Sciatic nerve (tissue), 2 donors: Measurements from ENCODE around the gene CAMK4. TPM values are rescaled to one million over a fixed set of nuclear protein-coding genes. Genes with fewer than 3 reads are reported as not detected.
A peak's percentile ranks its signal among the peaks of the same experiment; 100 is the strongest.

ENCODE experiments used
- ATAC-seq: fragments of 200-7000 bp; cut with Tn5 transposase; one replicate; pipeline ENCODE4 v1.9.1; 2020; ENCODE audit warnings: mild to moderate bottlenecking, moderate library complexity
- DNase-seq: peaks from one replicate; pipeline ENCODE4 v3.0.0-alpha.2; 2020; ENCODE audit warnings: low spot score
- intact Hi-C: fragments of 100-400 bp; cut with DNase I; formaldehyde crosslinking; loops from one replicate; pipeline ENCODE4 v1.14.2; 2022
- total RNA-seq: library from RNA; stranded (reverse); fragmentation: NEBNext Ultra II Directional; extraction: Animal tissue kit (Norgen Biotek cat#: 25700); gene quantifications from one replicate; pipeline ENCODE4 v1.2.1, GENCODE V29; 2021
- donor health status: DM: no; HTN: no; CAD: no.
- donor health status: DM: no; HTN: no; CAD: no.

CAMK4 gene
- total RNA-seq, 1 donor from 2014 or later, result 2.2 TPM

- ATAC-seq (no peak), DNase-seq (no peak)
- intact Hi-C loops, result no loop called here
Observed at GRCh38 chr5:111227801-111228200, 3.6 kb downstream of the CAMK4 start.

- DNase-seq, result no peak
- intact Hi-C loops, result no loop called here
- no peak for ATAC-seq
Observed at GRCh38 chr5:111228520-111229220, 4.5 kb downstream of the CAMK4 start.

GRCh38 chr5:111229221-111229835 lies 5.1 kb downstream of the CAMK4 start:
- no peak for ATAC-seq
- intact Hi-C loops, result no loop called here

GRCh38 chr5:111229871-111230810 lies 6.0 kb downstream of the CAMK4 start:
- ATAC-seq (no peak), DNase-seq (no peak)
- intact Hi-C loops, result no loop called here

More at GRCh38 chr5:111229221-111229835, 5.1 kb downstream of the CAMK4 start:
- DNase-seq, result no peak

- ATAC-seq (no peak), DNase-seq (no peak)
- intact Hi-C loops, result no loop called here
Observed at GRCh38 chr5:111231119-111231518, 6.9 kb downstream of the CAMK4 start.

GRCh38 chr5:111232311-111233051 lies 8.3 kb downstream of the CAMK4 start:
- DNase-seq, result no peak
- no peak for ATAC-seq
- intact Hi-C loops, result no loop called here

- DNase-seq (no peak), ATAC-seq (no peak)
- intact Hi-C loops, result no loop called here
Observed at GRCh38 chr5:111233052-111233374, 8.8 kb downstream of the CAMK4 start.

GRCh38 chr5:111234125-111234524 lies 9.9 kb downstream of the CAMK4 start:
- intact Hi-C loops, result no loop called here

GRCh38 chr5:111235635-111236034 lies 11.5 kb downstream of the CAMK4 start:
- intact Hi-C loops, result no loop called here
- DNase-seq, result no peak
- peak; percentile 17 for ATAC-seq

More at GRCh38 chr5:111234125-111234524, 9.9 kb downstream of the CAMK4 start:
- DNase-seq, result no peak
- ATAC-seq, result no peak

- ATAC-seq (no peak), DNase-seq (no peak)
- intact Hi-C loops, result no loop called here
Observed at GRCh38 chr5:111236348-111236747, 12.2 kb downstream of the CAMK4 start.

- intact Hi-C loops, result no loop called here
- no peak for ATAC-seq
- DNase-seq, result no peak
Observed at GRCh38 chr5:111236995-111237394, 12.8 kb downstream of the CAMK4 start.

GRCh38 chr5:111237470-111237869 lies 13.3 kb downstream of the CAMK4 start:
- no peak for DNase-seq
- no peak for ATAC-seq
- intact Hi-C loops, result no loop called here

GRCh38 chr5:111238431-111239225 lies 14.4 kb downstream of the CAMK4 start:
- intact Hi-C loops, result no loop called here
- DNase-seq (no peak), ATAC-seq (no peak)

- intact Hi-C loops, result no loop called here
- no peak for DNase-seq
- no peak for ATAC-seq
Observed at GRCh38 chr5:111241696-111242095, 17.5 kb downstream of the CAMK4 start.

GRCh38 chr5:111242606-111243005 lies 18.4 kb downstream of the CAMK4 start:
- intact Hi-C loops, result no loop called here
- DNase-seq, result no peak

GRCh38 chr5:111243318-111243717 lies 19.1 kb downstream of the CAMK4 start:
- no peak for ATAC-seq
- DNase-seq, result no peak
- intact Hi-C loops, result no loop called here

More at GRCh38 chr5:111242606-111243005, 18.4 kb downstream of the CAMK4 start:
- no peak for ATAC-seq

- ATAC-seq (no peak), DNase-seq (no peak)
- intact Hi-C loops, result no loop called here
Observed at GRCh38 chr5:111245654-111246053, 21.5 kb downstream of the CAMK4 start.

- ATAC-seq (no peak), DNase-seq (no peak)
- intact Hi-C loops, result no loop called here
Observed at GRCh38 chr5:111246459-111246858, 22.3 kb downstream of the CAMK4 start.
